Uterus (tissue), 2 donors: ENCODE results near the gene ACCSL.

Experiments used
- CTCF ChIP-seq, 4 experiments: fragments of 200-600 bp in 2 of 4; fragments of 450-650 bp in 2 of 4; sonication (generic) in 2 of 4; IDR thresholded peaks; one replicate each; pipeline ENCODE4 v1.5.1; 2016 to 2019; ENCODE audit warnings: antibody characterized with exemption in 4 of 4, mild to moderate bottlenecking in 2 of 4, moderate library complexity in 1 of 4
- POLR2A ChIP-seq, 2 donors: fragments of 450-650 bp; IDR thresholded peaks; one replicate each; pipeline ENCODE4 v1.6.1; 2016; ENCODE audit warnings: antibody characterized with exemption in 2 of 2, mild to moderate bottlenecking in 1 of 2, moderate library complexity in 1 of 2

DNA sequence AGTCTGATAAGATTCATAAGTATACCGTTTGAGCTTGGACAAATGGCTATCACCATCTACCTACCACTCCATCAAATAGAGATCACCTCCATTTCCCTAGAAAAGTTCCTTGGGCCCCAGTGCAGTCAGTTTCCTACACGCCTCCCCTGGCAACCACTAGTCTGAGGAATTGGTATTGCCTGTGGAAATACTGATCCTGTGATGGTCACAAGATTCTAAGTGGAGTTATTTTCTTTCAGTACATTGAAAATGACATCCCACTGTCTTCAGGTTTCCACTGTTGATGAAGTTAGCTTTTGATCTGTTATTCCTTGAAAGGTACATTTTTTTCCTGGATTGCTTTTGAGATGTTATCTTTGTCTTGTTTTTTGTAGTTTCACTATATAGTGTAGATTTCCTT lies 4.6 kb upstream of the ACCSL start:
- no peak for TF ChIP-seq CTCF (IDR thresholded peaks at IDR 0.05)
- no peak for TF ChIP-seq POLR2A (IDR thresholded peaks at IDR 0.05)
